ENCODE data around the gene PARD3B. TPM values are rescaled to one million over a fixed set of nuclear protein-coding genes. Genes with fewer than 3 reads are reported as not detected.

PARD3B gene
- total RNA-seq, 1 experiment from 2014 or later: 6.4 TPM

DNA sequence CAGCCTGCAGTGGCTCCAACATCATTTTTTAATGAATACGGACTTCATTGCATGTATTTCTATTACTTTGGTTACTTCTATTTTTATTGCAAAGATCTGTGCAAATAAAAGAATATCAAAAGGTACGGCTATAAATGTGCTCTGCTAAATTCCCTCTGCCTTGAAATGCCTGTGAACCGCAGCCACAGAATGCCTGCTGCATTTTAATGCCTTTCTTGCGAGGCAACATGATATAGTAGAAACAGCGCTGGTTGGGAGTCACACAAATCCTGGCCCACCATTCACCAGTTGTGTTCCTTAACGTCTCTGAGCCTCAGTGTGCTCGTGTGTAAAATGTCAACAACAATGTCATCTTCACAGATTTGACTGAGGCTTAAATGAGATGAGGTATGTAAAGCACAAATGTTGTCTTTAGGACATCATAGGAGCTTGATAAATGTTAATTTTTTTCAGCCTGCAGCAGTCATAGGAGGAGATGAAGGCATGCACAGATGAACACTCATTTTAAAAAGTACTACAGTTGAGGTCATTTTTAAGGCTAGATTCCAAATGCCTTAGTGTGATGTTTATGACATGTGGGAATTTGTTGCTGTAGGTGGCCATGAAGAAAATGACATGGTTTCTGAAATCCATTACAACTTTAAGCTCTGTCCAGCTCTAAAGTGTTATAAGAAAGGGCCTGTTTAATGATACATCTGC lies 949.4 kb downstream of the PARD3B start:
- Histone ChIP-seq H2BK15ac (ENCODE audit: low read depth, low read length) (no peak overlapping the region), H2BK120ac (ENCODE audit: low read depth, low read length, poor library complexity, severe bottlenecking) (no peak overlapping the region), H3K18ac (ENCODE audit: insufficient read length, low read depth, low read length) (no peak overlapping the region), H3K23me2 (ENCODE audit: insufficient read length, low read depth, low read length, poor library complexity, severe bottlenecking) (no peaks in the 10 kb centered on the region), H2AFZ (ENCODE audit: low read length) (no peak overlapping the region), H3K9ac (ENCODE audit: extremely low read depth, insufficient read length, low read length) (no peak overlapping the region), H2BK20ac (ENCODE audit: low read depth, low read length, poor library complexity, severe bottlenecking) (no peak overlapping the region), H3K23ac (ENCODE audit: insufficient read length, low read depth, low read length) (no peak overlapping the region), H3T11ph (ENCODE audit: low read length) (no peak overlapping the region), H3K56ac (ENCODE audit: insufficient read length, low read depth, low read length) (no peak overlapping the region), H3K79me2 (ENCODE audit: insufficient read depth, low read length) (no peaks in the 10 kb centered on the region), H4K8ac (replicated peaks; ENCODE audit: insufficient read length, low read depth, low read length) (no peak overlapping the region), H3K14ac (ENCODE audit: insufficient read depth, low read length) (no peak overlapping the region), H3K4me2 (ENCODE audit: insufficient read depth, insufficient read length, low read length) (no peak overlapping the region), H3K27me3 (ENCODE audit: insufficient read depth, low read length) (no peaks in the 10 kb centered on the region), H2BK12ac (ENCODE audit: insufficient read length, low read depth, low read length) (no peak overlapping the region), H3K9me3 (ENCODE audit: control insufficient read depth, low read depth, low read length) (no peaks in the 10 kb centered on the region), H3K4me1 (ENCODE audit: insufficient read depth, low read length) (peaks cover 2% of the 10 kb centered on the region; the same call in 1 of the 2 replicates), H4K91ac (ENCODE audit: insufficient read length, low read depth, low read length) (no peak overlapping the region), H3K27ac (ENCODE audit: insufficient read length, low read depth, low read length) (no peak overlapping the region), H2AK5ac (ENCODE audit: insufficient read length, low read length) (no peak overlapping the region), H4K20me1 (ENCODE audit: control insufficient read depth, insufficient read depth, insufficient read length) (no peaks in the 10 kb centered on the region), H4K5ac (ENCODE audit: insufficient read length, low read depth, low read length) (no peak overlapping the region), H3K4ac (ENCODE audit: low read depth, low read length) (no peak overlapping the region), H2BK5ac (ENCODE audit: insufficient read length, low read length) (no peak overlapping the region), H3K79me1 (ENCODE audit: insufficient read depth, low read depth, low read length, poor library complexity, severe bottlenecking) (no peaks in the 10 kb centered on the region)
- H3K36me3 Mint-ChIP-seq (ENCODE audit: insufficient read depth in 1 of 3, low read depth in 3 of 3): peaks cover 5 to 11% (median 5%) of the 10 kb centered on the region in 3 experiments; a peak in 4 of 7 replicates
- no peak overlapping the region for H3K27ac Mint-ChIP-seq
- peaks cover 12% of the 10 kb centered on the region in 2 experiments for H3K9me3 Mint-ChIP-seq
- no peak for TF ChIP-seq CTCF (conservative IDR thresholded peaks at IDR 0.05)
- peaks cover 20 to 28% of the 10 kb centered on the region in 2 experiments for H3K4me1 Mint-ChIP-seq
- H3K4me3 Mint-ChIP-seq: no peak overlapping the region
- WGBS (ENCODE audit: extremely low coverage, insufficient read length, low lambda C conversion rate): no CpG with 5 or more reads among the region's 7 CpGs
- no peak for DNase-seq
- no peaks in the 10 kb centered on the region; the same call in 1 of the 2 replicates for H3K27me3 Mint-ChIP-seq (ENCODE audit: low read depth)

All from H9 (cell line).